Measurements from ENCODE around the gene CPLX3.

Gene CPLX3

DNA sequence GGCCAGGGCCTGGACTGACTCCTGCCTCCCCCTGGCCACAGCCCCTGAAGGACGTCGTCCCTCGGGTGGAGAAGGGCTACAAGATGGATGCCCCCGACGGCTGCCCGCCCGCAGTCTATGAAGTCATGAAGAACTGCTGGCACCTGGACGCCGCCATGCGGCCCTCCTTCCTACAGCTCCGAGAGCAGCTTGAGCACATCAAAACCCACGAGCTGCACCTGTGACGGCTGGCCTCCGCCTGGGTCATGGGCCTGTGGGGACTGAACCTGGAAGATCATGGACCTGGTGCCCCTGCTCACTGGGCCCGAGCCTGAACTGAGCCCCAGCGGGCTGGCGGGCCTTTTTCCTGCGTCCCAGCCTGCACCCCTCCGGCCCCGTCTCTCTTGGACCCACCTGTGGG is 24.1 kb upstream of the CPLX3 start:
- H3K4me3 ChIP-seq (ENCODE audit: low read depth, low read length) = no peak overlapping the region

DNA sequence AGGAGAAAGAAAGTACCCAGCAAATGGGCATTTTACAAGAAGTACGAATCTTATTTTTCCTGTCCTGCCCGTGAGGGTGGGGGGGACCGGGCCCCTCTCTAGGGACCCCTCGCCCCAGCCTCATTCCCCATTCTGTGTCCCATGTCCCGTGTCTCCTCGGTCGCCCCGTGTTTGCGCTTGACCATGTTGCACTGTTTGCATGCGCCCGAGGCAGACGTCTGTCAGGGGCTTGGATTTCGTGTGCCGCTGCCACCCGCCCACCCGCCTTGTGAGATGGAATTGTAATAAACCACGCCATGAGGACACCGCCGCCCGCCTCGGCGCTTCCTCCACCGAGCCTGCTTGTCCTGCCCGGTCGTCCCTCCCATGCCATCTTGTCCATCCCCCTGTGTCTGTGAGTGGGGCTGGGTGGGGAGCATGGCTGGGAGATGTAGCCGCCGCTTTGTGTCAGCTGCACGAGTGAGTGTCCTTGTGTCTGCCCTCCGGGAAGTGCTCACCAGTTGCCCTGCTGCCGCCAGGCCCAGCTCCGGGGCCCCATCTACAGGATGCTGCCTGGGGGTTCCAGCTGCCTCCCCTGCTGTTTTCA is 23.5 kb upstream of the CPLX3 start:
- no peak overlapping the region for H3K4me3 ChIP-seq (ENCODE audit: low read depth, low read length)

DNA sequence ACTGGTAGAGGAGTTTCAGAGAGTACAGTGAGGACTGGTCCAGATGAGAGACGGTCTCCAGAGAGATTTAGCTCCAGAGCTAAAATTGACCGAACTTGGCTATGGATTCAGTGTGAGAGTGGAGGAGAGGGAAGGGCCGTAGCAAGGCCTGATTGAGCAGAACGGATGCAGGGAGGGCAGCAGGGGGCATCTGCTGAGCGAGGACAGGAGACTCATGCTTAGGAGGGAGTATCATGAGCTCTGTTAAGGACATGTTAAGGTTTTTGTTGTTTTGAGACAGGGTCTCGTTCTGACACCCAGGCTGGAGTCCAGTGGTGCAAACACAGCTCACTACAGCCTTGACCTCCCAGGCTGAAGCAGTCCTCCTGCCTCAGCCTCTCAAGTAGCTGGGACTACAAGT is 21.5 kb upstream of the CPLX3 start:
- no peak overlapping the region for H3K4me3 ChIP-seq (ENCODE audit: low read depth, low read length)

DNA sequence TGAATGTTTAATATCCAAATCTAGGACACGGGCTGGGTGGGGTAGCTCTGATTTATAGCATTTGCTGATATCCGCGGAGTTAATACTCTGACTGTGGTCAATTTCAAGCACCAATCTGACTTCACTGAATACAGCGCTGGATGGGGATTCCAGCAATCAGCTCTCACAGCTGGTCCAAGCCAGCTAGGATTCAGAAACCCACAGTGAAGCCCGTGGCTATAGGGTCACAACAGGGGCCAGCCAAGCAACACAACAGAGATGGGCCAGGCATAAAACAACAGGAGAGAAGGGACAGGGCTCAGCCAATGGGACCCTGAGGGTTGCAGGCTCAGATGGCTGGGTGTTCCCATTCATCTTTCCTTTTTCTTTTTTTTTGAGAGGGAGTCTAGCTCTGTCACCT is 19.1 kb upstream of the CPLX3 start:
- H3K4me3 ChIP-seq (ENCODE audit: low read depth, low read length) = no peak overlapping the region

DNA sequence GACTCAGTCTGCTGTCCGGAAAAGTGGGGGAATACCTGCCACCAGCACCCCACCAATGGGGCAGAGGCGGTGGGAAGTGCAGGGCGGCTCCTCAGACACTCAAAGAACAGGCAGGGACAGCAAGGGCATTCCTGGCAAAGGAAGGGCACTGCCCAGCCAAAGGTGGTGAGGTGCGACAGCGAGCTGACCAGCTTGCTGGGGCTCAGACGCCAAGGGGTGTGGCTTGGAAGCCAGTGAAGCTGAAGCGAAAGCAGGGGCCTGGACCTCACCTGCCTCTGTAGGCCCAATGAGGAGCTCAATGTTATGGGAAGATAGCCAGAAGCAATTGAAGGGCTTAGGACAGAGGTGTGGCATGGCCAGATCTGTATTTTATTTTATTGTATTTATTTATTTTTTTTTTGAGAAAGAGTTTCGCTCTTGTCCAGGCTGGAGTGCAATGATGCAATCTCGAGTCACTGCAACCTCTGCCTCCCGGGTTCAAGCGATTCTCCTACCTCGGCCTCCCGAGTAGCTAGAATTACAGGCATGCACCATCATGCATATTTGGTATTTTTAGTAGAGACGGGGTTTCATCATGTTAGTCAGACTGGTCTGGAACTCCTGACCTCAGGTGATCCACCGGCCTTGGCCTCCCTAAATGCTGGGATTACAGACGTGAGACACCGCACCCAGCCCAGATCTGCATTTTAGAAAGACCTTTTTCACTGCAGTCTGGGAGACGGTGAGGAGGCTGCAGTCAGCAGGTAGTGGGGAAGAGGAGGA is 18.2 kb upstream of the CPLX3 start:
- H3K4me3 ChIP-seq (ENCODE audit: low read depth, low read length) = no peak overlapping the region

DNA sequence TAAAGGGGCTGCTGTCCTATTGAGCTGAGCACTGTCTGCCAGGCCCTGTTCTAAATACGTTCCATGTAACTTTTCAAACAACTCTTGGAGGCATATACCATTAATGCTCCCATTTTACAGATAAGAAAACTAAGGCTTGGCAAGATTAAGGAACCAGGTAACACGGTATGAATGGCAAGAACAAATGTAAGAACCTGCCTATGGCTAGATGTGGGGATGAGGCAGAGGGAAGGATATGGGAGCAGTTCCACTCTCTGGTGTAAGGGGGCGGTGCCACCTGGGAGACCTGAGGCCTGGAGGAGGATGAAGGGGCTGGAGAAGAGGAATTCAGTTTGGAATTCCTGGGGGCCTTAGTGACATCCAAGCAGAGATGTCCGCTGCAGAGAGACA is 17.6 kb upstream of the CPLX3 start:
- H3K4me3 ChIP-seq (ENCODE audit: low read depth, low read length) = no peak overlapping the region

DNA sequence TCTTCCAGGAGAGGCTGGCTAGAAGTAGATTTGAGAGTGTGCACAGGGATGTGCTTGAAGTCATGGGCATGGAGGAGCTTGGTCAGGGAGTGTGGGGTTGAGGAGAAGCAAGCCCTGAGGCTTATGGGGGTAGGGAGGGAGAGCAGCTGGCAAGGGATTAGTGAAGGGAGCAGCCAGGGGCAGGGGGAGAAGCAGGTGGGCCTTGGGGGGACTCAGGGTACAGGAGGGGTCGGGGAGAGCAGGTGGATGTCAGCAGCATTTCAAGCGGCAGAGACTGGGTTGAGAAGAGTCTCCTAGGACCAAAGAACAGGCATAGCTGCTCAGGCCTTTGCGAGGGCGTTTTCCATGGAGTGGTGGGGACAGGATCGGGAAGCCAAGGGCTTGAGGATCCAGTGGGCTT is 17.2 kb upstream of the CPLX3 start:
- H3K4me3 ChIP-seq (ENCODE audit: low read depth, low read length) = no peak overlapping the region

DNA sequence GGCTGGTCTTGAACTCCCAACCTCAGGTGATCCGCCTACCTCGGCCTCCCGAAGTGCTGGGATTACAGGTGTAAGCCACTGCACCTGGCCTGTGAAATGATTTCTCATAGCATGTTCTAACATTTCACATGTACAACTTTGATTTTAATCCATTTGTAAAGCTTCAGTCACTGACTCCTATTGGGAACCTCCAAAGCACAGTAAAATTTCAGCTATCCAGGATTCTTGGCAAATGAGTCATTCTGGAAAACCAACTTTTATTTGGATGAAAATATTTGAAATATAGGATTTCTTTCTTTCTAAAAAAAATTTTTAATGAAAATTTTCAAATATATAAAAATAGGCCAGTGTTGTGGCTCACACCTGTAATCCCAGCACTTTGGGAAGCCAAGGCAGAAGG is 16.5 kb upstream of the CPLX3 start:
- no peak overlapping the region for H3K4me3 ChIP-seq (ENCODE audit: low read depth, low read length)

DNA sequence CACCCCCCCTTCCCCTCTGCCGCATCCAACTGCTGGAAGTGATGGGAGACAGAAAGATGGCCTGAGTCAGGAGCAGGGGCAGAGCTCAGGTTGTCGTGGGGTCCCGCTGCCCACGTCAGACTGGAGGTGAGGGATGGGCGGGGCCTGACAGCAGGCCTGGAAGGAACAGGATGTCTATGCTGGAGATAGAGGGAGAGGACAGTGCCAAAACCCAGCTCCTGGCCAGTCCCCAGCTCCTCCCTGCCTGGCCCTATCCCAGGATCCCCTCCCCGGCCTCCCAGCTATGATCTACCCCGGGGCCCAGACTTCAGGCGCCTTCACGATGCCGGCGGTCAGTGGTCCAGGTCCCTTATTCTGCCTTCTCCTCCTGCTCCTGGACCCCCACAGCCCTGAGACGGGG is 13.9 kb upstream of the CPLX3 start, which contains the start of gene LMAN1L:
Gene LMAN1L, plus strand, starts transcription at position 303 of the 400 bp plus-strand sequence. Its CDS starts 20 bp downstream, at position 323.
- no peak within 1 kb of the TSS for H3K4me3 ChIP-seq (ENCODE audit: low read depth, low read length)

DNA sequence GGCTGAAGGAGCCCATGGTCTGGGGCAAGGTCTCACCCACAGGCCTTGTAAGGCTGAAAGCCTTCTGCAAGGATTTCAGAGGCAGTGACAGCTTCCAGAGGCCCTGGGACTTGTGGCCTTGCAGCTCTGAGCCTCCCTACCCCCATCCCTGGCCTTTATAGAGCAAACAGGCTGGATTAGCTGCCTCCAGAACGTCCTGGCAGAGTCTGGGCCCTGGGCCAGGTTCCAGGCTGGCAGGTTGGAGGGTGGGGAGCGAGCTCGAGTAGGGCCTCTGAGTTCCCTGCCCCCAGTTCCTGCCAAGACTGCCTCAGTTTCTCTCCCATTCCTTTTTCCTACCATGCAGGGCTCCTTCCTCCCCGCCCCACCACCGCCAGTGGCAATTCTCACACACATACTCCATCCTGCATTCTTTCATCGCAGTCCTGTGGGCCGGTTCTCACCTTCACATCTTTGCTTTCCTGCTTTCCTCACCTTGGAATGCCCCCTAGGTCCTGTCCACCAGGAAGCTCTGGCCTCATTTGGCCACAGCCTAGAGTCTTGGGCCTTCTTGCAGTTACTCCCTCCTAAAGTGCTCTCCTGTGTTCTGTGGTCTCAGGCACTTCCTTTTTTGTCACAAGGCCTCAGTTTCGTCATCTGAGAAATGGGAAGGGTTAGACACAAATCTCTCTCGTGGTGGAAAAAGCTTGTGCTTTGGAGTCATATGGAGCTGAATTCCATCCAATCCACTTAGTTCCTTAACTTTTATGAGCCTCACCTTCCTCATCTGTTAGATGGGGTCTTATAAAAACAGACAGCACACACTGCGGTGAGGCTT is 11.1 kb upstream of the CPLX3 start:
- H3K4me3 ChIP-seq (ENCODE audit: low read depth, low read length) = no peak overlapping the region

DNA sequence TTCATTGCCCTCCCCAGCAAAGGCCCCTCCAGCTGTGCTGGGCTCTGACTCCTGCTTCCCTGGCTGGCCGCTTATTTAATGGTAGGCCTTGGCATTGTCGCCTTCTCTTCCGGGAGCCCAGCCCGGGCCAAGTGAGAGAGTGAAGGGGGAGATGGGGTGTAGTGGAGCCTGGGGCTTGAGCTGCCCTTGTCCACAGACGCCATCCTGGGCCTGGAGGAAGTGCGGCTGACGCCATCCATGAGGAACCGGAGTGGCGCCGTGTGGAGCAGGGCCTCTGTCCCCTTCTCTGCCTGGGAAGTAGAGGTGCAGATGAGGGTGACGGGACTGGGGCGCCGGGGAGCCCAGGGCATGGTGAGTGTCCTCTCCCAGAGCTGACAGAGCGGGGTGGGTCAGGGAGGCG is 10.5 kb upstream of the CPLX3 start:
- H3K4me3 ChIP-seq (ENCODE audit: low read depth, low read length) = no peak overlapping the region

DNA sequence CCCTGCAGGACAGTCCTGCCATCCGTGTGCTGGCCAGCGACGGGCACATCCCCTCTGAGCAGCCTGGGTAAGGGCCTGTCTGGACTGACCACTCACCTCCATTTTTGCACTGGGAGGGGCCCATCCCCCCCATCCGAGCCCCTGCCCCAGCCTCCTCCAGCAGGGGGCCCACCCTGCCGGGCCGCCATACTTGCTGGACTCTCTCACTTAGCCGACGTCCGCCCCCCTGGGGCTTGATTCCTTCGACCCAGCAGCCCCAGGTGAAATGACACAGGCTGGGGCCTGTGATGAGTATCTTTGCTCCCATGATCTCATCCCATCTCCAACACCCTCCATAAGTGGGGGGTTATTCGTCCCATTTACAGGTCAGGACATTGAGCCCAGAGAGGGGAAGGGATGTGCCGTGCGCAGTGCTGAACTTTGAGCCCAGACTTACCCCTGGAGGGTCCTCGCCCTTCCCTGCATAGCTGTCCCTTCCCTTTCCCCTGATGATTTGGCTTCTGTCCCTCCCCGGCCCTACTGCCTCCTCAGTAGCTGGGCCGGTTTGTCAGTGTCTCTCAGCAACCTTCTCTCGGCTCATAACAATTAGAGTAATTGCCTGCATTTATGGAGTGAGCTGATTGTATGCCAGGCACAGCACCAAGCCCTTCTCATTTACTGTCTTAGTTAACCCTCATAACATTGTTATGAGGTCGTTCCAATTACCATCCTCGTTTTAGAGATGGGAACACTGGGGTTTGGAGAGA is 9.6 kb upstream of the CPLX3 start:
- H3K4me3 ChIP-seq (ENCODE audit: low read depth, low read length) = no peak overlapping the region

DNA sequence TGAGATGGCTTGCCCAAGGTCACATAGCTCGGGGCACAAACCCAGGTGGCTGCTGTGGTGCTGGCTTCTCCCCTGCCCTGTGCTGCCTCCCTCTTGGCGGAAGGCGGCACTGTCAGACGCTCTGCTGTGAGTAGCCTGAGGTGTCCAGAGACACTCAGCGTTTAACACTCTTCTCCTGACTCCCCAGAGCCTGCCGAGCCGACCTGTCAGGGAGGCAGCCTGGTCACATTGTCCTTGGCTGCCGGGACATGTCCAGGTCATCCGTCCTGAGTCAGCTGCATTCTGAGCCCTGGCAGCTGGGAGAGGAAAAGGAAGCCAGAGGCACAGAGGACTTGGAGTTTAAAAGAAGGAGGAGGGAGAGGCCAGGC is 9.1 kb upstream of the CPLX3 start:
- H3K4me3 ChIP-seq (ENCODE audit: low read depth, low read length) = no peak overlapping the region

DNA sequence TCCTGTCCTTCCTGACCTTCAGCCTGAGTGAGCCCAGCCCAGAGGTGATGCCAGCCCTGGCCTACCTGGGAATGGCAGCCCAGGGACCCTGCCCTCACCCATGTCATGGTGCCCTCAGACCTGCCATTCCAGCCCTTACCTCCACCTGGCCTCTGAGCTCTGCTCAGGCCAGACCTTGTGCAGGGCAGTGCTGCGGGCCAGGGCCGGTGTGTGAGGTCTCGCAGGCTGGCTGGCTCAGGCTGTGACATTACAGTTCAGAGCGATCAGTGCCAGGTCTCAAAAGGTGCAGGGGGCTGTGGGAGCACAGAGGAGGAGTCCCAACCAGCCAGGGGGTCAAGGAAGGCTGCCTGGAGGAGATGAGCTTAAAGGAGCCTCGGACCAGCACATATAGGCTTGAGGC is 6.4 kb upstream of the CPLX3 start:
- H3K4me3 ChIP-seq (ENCODE audit: low read depth, low read length) = no peak overlapping the region

DNA sequence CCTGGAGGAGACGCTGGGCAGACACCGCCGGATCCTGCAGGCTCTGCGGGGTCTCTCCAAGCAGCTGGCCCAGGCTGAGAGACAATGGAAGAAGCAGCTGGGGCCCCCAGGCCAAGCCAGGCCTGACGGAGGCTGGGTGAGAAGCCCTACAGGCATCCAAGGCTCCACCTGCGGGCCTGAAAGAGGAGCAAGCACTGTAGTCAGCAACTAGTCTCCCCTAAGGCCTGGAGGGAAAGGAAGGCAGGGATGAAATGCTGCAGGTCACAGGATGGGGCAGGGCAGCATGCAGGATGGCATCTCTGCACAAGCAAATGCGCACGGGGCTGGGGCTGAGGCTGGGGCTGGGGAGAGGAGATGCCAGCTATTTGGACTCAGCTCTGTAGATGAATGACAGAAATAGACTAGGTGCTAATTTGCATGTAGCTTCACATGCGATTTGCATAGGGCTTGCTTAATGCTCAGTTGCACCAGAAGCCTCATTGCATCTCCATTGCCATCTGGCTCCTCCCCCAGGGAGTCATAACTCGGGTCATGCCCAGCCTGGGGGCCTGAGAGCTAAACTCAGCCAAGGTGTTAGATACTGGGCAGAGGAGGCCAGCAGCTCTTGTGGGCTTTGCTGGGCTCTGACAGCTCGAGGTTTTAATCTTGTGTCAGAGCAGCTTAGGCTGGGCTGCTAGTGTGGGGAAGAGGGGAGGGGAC is 5.2 kb upstream of the CPLX3 start:
- no peak overlapping the region for H3K4me3 ChIP-seq (ENCODE audit: low read depth, low read length)

DNA sequence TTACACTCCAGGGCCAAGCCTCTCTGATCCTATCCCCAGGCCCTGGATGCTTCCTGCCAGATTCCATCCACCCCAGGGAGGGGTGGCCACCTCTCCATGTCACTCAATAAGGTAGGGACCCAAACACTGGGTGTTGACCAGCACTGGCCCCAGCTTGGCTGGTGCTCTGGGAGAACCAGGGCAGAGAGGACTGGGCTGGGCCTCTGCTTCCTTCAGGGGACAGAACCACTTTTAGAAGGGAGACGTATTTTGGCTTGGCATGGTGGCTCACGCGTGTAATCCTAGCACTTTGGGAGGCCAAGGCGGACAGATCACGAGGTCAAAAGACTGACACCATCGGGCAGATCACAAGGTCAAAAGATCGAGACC is 4.7 kb upstream of the CPLX3 start:
- H3K4me3 ChIP-seq (ENCODE audit: low read depth, low read length) = no peak overlapping the region

DNA sequence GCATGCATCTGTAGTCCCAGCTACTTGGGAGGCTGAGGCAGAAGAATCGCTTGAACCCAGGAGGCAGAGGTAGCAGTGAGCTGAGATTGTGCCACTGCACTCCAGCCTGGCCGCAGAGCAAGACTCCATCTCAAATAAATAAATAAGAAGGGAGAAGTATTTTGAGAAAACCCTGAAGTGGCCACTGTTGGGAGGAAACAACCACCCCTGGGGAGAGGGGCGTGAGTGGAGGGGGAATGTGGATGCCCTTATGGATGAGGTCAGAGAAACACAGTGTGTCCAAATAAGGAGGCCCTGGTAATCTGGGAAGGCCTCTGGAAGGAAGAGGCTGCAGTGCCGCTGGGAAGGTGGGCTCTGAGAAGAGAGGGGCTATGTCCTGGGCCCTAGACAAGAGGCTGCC is 4.2 kb upstream of the CPLX3 start:
- H3K4me3 ChIP-seq (ENCODE audit: low read depth, low read length) = no peak overlapping the region

DNA sequence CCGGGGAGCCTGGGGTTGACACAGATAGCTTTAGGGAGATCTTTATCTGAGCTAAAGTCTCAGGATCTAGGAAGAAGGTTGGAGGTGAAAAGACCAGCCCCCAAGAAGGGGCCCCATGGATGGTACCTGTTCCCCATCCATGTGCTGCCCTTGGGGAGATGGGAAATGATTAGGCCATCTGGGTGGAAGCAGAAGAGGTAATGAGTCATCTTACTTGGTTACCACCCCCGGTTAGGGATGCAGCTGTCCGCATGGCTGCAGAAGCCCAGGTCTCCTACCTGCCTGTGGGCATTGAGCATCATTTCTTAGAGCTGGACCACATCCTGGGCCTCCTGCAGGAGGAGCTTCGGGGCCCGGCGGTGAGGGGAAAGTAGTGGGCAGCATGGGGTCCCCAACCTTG is 3.1 kb upstream of the CPLX3 start:
- no peak overlapping the region for H3K4me3 ChIP-seq (ENCODE audit: low read depth, low read length)

DNA sequence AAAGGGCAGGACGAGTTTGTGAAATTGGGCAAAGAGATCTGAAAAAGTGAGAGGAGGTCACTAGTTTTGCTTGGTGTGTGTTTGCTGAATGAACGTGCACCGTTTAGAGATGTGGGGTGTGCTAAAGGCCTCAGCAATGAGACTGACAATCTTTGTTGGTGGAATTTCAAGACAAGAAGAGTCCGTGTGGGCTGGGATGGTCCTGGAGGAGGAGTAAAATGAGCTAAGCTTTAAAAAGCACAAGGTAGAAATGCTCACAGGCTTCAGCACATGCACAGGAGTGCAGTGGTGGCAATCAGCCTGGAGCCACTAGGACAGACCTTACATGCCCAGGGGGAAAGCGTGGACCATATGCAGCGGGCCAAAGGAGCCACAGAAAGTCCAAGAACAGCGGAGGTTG is 1.5 kb upstream of the CPLX3 start:
- H3K4me3 ChIP-seq (ENCODE audit: low read depth, low read length) = no peak overlapping the region

DNA sequence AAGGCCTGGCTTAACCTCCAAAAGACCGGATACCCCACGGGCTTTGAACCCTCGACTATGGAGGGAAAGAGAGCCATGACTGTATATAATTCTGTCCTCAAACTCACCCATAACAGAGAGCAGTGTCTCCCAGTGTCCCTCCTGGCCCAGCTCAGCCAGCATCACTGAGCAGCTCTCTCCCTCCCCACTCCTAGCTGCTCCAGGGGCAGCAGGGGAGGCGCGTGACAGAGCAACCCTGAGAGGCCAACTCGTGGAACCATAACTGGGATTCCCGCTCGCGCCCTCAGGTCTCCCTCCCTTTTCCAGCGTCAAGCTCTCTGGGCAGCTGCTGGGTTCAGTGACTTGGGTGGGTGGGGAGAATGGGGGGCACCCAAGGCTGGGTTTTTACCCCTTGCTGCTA is 561 bp upstream of the CPLX3 start:
- H3K4me3 ChIP-seq (ENCODE audit: low read depth, low read length) = no peak overlapping the region

DNA sequence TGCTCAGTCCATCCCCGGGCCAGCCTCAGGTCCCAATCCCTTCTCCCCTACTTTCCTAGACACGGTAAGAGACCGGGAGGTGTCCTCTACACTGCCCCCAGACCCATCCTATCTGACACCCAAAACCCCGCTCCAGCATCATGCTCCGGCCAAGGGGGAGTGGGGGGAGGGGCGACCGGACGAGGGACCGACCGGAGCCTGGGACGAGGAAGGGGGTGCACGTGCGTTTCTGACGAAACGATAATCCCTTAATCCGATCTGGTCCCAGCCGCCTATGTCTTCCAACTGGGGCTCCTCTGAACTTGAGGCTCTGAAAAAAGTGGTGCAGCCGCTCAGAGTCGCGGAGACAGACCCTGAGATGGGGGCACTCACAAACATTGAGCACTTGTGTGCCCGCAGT is 494 bp downstream of the CPLX3 start:
- H3K4me3 ChIP-seq (ENCODE audit: low read depth, low read length) = no peak overlapping the region

All from iPS-11a (cell line).